Esophagus (tissue), 2 donors: Measurements from ENCODE around the gene TMEM69. TPM values are rescaled to one million over a fixed set of nuclear protein-coding genes. Genes with fewer than 3 reads are reported as not detected.
A peak's percentile ranks its signal among the peaks of the same experiment; 100 is the strongest.
"Not testable (repeated sequence)": the region's sequence is repeated elsewhere in the genome, so short reads cannot be mapped to it uniquely, and the experiment has no call there.

ENCODE experiments used
- H3K27ac ChIP-seq, 2 donors: one replicate each; pipeline ENCODE4 v1.5.1; 2013; ENCODE audit warnings: low read depth in 2 of 2, mild to moderate bottlenecking in 2 of 2, inconsistent platforms in 1 of 2, low read length in 1 of 2, moderate library complexity in 1 of 2
- H3K27me3 ChIP-seq, 2 donors: one replicate each; pipeline ENCODE4 v1.6.1; 2013; ENCODE audit warnings: low read length in 2 of 2, control low read depth in 1 of 2, mild to moderate bottlenecking in 1 of 2; ENCODE audit not compliant: insufficient read depth in 2 of 2, control insufficient read depth in 1 of 2
- H3K36me3 ChIP-seq, 2 donors: one replicate each; pipeline ENCODE4 v1.6.1; 2013; ENCODE audit warnings: low read length in 1 of 2; ENCODE audit not compliant: control insufficient read depth in 2 of 2, insufficient read depth in 2 of 2
- H3K4me1 ChIP-seq, 2 donors: one replicate each; pipeline ENCODE4 v1.6.1; 2013; ENCODE audit warnings: low read length in 1 of 2; ENCODE audit not compliant: control insufficient read depth in 2 of 2, insufficient read depth in 2 of 2
- H3K4me3 ChIP-seq, 2 donors: one replicate each; pipeline ENCODE4 v1.5.1; 2013; ENCODE audit warnings: low read length in 2 of 2, mild to moderate bottlenecking in 2 of 2, low read depth in 1 of 2, moderate library complexity in 1 of 2
- H3K9me3 ChIP-seq, 2 donors: one replicate each; pipeline ENCODE4 v1.6.1; 2013; ENCODE audit warnings: mild to moderate bottlenecking in 2 of 2, low read depth in 1 of 2, low read length in 1 of 2, moderate library complexity in 1 of 2; ENCODE audit not compliant: control insufficient read depth in 2 of 2, insufficient read depth in 1 of 2
- WGBS, 2 donors: extraction: QIAGEN DNeasy Blood & Tissue Kit; methylation state at CpG; one replicate each; pipeline ENCODE4 v1.1.7; 2013; 5-methylcytosine and 5-hydroxymethylcytosine counted together
- polyA plus RNA-seq, 2 donors: library from polyadenylated mRNA; stranded (reverse); fragments of 200-250 nt; gene quantifications; one replicate each; pipeline ENCODE4 v1.2.3, GENCODE V29; 2013
- donor health status: healthy with polysubstance abuse.
- donor health status: Bipolar disorder and iron deficiency.

TMEM69 gene
- polyA plus RNA-seq, 2 donors, result 11.3 to 25.1 TPM

DNA sequence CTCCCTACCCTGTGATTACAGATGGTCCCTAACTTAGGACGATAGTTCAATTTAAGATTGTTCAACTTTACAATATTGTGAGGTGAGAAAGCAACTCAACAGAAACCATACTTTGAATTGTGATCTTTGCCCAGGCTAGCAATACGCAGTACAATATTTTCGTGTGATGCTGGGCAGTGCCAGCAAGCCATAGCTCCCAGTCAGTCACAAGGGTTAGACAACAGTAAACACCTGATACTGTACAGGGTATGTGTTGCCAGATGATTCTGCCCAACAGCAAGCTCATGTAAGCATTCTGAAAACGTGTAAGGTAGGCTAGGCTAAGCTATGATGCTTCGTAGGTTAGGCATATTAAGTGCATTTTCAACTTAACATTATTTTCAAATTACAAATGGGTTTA, 13.5 kb upstream of the TMEM69 start:
- H3K36me3 ChIP-seq, result no peaks in the 10 kb centered on the region
- H3K4me3 ChIP-seq, result no peak overlapping the region
- H3K4me1 ChIP-seq, result peaks cover 5% of the 10 kb centered on the region in 2 donors
- no peaks in the 10 kb centered on the region for H3K9me3 ChIP-seq
- WGBS, 2 donors, result 68 to 79% methylated on average over 5 of the region's 5 CpGs
- H3K27ac ChIP-seq, result no peak overlapping the region
- no peaks in the 10 kb centered on the region for H3K27me3 ChIP-seq

DNA sequence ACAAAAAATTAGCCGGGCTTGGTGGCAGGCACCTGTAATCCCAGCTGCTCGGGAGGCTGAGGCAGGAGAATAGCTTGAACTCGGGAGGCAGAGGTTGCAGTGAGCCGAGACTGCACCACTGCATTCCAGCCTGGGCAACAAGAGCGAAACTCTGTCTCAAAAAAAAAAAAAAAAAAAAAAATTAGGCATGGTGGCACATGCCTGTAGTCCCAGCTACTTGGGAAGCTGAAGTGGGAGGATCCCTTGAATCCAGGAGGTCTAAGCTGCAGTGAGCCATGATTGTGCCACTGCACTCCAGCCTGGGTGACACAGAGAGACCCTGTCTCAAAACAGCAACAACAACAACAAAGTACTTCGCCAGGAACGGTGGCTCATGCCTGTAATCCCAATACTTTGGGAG, 11.4 kb upstream of the TMEM69 start:
- H3K4me1 ChIP-seq, result not testable (repeated sequence)

DNA sequence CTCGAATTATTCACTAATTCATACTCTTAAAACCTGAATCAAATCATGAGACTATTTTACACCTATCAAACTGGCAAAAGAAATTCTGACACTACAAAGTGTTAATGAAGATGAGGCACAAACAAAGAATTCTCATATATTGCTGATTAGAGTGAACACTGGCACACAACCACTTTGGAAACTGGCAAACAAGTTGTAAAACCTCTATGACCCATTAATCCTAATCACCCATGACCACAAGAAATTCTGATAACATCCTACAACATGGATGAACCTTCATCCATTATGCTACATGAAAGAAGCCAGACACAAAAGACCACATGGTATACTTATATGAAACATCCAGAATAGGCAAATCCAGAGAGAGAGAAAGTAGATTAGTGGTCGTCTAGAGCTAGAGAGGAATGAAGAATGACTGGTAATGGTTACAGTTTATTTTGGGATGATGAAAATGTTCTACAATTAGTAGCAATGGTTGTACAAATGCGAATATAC, 10.2 kb upstream of the TMEM69 start:
- Histone ChIP-seq H3K4me1 (peaks cover 5% of the 10 kb centered on the region in 2 donors), H3K4me3 (no peak overlapping the region), H3K9me3 (no peaks in the 10 kb centered on the region), H3K27me3 (no peaks in the 10 kb centered on the region), H3K27ac (no peak overlapping the region), H3K36me3 (no peaks in the 10 kb centered on the region)
- WGBS, 2 donors, result 62 to 63% methylated on average over 3 of the region's 3 CpGs

More for the DNA sequence above, 11.4 kb upstream of the TMEM69 start:
- H3K36me3 ChIP-seq, H3K27me3 ChIP-seq, H3K27ac ChIP-seq, H3K4me3 ChIP-seq, H3K9me3 ChIP-seq: not testable (repeated sequence)
- WGBS, 2 donors, result 88 to 95% methylated on average over 6 to 7 of the region's 7 CpGs

DNA sequence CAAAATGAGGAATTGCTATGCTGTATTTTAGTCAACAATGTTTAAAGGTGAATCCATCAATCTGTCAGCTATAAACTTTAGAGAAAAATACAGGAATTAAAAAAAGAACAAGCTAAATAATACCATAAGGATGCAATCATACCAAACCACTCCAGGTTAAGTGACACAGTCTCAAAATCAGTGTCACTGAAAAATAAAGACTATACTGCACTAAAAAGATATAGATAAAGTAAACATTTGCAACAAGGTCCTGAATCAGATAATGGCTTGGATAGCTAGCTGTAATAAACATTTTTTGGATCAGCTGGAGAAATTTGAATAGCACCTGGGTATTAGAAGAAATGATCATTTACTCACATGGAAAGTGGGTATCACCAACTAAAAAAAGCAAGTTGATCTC, 9.5 kb upstream of the TMEM69 start:
- H3K4me1 ChIP-seq, result peaks cover 3 to 5% of the 10 kb centered on the region in 2 donors
- no peak overlapping the region for H3K27ac ChIP-seq
- H3K27me3 ChIP-seq, result no peaks in the 10 kb centered on the region
- no peak overlapping the region for H3K4me3 ChIP-seq
- no peaks in the 10 kb centered on the region for H3K9me3 ChIP-seq
- H3K36me3 ChIP-seq, result no peaks in the 10 kb centered on the region

DNA sequence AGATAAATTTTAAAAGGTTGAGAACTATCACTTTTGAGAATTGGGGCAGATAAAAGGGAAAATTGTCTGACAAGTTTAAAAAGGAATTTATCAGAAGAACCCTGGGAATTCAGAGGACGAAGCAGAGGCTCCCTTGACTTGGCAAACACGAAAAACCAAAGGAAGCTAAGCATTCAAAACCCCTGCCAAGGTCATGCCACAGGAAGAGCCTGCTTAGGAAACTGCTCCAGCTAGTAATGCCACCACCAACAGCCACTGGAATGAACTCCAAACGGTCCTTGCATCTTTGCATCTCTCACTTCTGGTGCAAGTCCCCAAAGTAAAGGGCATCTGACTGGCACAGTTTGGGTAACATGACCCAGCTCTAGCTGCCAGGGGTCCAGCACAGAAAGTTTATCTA, 8.9 kb upstream of the TMEM69 start:
- H3K9me3 ChIP-seq, result no peaks in the 10 kb centered on the region
- H3K27ac ChIP-seq, result no peak overlapping the region
- no peaks in the 10 kb centered on the region for H3K36me3 ChIP-seq
- no peak overlapping the region for H3K4me3 ChIP-seq
- H3K27me3 ChIP-seq, result no peaks in the 10 kb centered on the region
- 9 to 11% methylated on average over 3 of the region's 3 CpGs for WGBS, 2 donors
- peaks cover 2 to 5% of the 10 kb centered on the region in 2 donors for H3K4me1 ChIP-seq

DNA sequence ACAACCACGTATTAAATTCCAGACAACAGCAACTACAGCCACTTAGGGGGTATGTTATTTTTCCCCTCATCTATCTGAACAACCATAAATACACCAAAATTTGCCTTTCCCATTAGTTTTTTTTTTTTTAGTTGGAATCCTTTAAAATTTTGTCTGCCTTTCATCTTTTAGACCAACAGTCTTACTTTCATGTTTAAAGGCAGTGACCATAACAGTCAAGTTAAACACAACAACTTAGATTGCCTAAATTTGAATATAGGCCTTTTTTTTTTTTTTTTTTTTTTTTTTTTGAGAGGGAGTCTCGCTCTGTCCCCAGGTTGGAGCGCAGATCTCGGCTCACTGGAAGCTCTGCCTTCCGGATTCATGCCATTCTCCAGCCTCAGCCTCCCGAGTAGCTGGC, 5.0 kb upstream of the TMEM69 start:
- Histone ChIP-seq H3K4me1 (no peaks in the 10 kb centered on the region), H3K4me3 (no peak overlapping the region), H3K27ac (no peak overlapping the region), H3K36me3 (no peaks in the 10 kb centered on the region), H3K9me3 (no peaks in the 10 kb centered on the region), H3K27me3 (no peaks in the 10 kb centered on the region)
- WGBS, 2 donors, result 85 to 88% methylated on average over 6 of the region's 6 CpGs

DNA sequence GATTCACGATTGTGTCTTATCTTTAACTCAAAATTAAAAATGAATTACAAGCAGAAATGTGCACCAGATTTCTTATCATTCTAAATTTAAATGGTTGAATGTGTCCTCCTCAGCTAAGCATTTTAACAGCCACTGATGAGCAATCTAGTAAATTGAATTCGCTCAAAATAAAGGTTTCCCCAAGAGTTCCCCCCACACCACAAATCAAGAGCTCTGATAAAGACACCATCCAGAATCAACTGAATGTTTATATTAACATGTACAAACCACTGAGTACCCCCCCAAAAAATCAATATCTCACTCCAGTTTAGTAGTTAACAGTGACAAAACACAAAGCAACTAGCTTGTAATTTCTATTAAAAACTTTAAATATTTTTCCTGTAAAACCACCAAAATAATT, 3.6 kb upstream of the TMEM69 start:
- Histone ChIP-seq H3K36me3 (no peaks in the 10 kb centered on the region), H3K27ac (no peak overlapping the region), H3K9me3 (no peaks in the 10 kb centered on the region), H3K4me3 (peak overlapping the region in 1 of 2 donors; percentile 39), H3K27me3 (no peaks in the 10 kb centered on the region), H3K4me1 (no peaks in the 10 kb centered on the region)
- 38 to 43% methylated on average over 2 of the region's 2 CpGs for WGBS, 2 donors

DNA sequence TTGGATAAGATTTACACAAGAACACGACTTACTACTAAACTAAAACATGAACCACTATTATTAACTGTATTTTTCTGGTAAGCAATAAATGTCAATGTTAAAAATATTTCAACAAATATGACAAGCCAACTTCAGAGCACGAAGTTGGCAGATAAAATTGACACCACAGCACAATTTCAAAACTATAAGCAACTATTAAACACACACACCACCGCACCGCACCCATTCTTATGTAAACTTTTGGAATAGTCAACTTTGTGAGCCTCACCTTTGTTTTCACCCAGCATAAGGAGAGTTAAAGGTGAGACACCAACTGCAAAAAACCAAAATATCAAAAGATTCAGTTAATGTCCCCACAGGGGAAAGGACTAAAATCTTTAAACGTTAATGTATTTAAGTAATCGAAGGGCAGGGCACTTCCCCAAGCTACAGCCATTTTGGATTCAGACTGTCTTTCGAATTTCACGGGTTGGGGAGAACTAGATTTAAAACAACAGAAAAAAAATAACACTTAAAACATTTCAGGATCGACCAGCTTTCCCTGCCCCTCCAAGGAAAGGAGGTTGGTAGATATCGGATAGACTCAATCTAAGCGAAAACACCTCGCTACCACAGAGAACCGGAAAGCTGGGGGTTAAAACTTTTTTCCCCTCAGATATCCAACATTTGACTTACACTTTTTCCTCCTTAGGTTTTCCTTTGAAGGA, 2.5 kb upstream of the TMEM69 start:
- no peaks in the 10 kb centered on the region for H3K4me1 ChIP-seq
- peak overlapping the region; percentile 83 to 91 for H3K4me3 ChIP-seq
- peak overlapping the region; percentile 94 to 99 for H3K27ac ChIP-seq
- WGBS, 2 donors, result 0% methylated on average over 13 of the region's 13 CpGs
- no peaks in the 10 kb centered on the region for H3K36me3 ChIP-seq
- no peaks in the 10 kb centered on the region for H3K27me3 ChIP-seq
- no peaks in the 10 kb centered on the region for H3K9me3 ChIP-seq

DNA sequence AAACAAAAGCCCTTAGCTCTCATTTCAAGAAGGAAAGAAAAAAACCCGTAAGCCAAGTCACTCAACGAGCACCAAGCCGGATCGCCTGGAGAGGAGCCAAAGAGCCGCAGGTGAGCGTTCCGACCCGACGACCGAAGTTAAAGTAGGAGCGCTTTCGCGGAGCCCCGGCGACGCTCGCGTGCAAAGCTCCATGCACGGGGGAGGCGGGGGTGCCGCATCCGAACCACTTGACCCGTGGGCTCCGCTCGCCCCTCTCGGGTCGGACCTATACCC, 2.0 kb upstream of the TMEM69 start:
- Histone ChIP-seq H3K9me3 (no peaks in the 10 kb centered on the region), H3K27ac (peak overlapping the region; percentile 94 to 99), H3K27me3 (no peaks in the 10 kb centered on the region), H3K4me1 (no peaks in the 10 kb centered on the region), H3K4me3 (peak overlapping the region; percentile 83 to 91), H3K36me3 (no peaks in the 10 kb centered on the region)
- 0% methylated on average over 27 of the region's 27 CpGs for WGBS, 2 donors

DNA sequence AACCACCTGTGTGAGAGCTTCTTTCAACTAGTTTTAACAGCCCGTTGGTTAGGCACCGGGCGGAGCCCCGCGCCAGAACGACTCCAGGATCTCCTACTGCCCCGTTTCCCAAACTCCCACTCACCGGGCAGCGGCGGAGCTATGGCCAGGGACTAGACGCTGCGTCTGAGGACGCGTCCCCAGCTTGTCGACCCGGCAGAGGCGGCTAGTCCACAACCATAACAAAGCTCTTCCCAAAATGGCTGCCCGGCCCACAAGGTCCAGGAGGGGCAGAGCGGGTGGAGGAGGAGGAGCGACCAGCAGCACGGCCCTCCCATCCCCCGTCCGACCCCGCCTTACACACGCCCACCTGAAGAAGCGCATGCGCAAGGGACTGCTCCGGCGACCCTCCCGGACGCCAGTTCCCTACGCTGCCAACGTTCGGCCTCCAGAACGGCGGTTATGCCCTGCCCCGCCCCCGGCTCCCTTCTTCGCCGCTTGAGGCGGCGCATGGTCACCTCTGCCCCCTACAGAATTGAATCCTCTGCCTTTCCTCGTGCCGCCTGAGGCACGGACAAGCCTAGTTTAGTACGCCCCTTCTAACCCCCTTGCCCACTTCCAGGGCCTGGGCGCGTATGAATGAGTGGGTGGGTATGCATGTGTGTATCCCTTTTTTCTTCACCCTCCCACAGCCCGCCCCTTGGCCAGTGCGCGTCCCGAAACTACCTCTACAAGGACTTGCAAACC, 1.5 kb upstream of the TMEM69 start, which contains the start of gene GPBP1L1:
GPBP1L1 (minus strand) TSS at position 246 of the 726 bp plus-strand sequence. CDS start 27,446 bp downstream, outside the sequence.
- Histone ChIP-seq H3K9me3 (no peaks in the 10 kb centered on the region), H3K27me3 (no peaks in the 10 kb centered on the region), H3K36me3 (peaks cover 0 to 4% of the 10 kb centered on the region in 2 donors), H3K4me3 (peak within 1 kb of the TSS; percentile 83 to 91), H3K27ac (peak within 1 kb of the TSS; percentile 99), H3K4me1 (no peaks in the 10 kb centered on the region)
- WGBS, 2 donors, result 0 to 1% methylated on average over 49 to 52 of the region's 52 CpGs
